ENCODE measurements around the gene ZNF133.
"Not testable (repeated sequence)": the region's sequence is repeated elsewhere in the genome, so short reads cannot be mapped to it uniquely, and the experiment has no call there.

The ZNF133 gene

GRCh38 chr20:18287546-18287914 lies 797 bp upstream of the ZNF133 start:
- DNase-seq, result no peak

- DNase-seq, result peak in 2 of 3 experiments; percentile 54 to 63
These were observed 481 bp downstream of the ZNF133 start for GRCh38 chr20:18288749-18289267.

- no peak for DNase-seq
These were observed 979 bp downstream of the ZNF133 start for GRCh38 chr20:18289306-18289705.

- no peak for DNase-seq
These were observed 11.0 kb downstream of the ZNF133 start for GRCh38 chr20:18299364-18299763.

- DNase-seq, result no peak
These were observed 16.3 kb downstream of the ZNF133 start for GRCh38 chr20:18304618-18305017.

- DNase-seq, result no peak
These were observed 19.0 kb downstream of the ZNF133 start for GRCh38 chr20:18307301-18307700.

GRCh38 chr20:18310051-18310450 lies 21.7 kb downstream of the ZNF133 start:
- no peak for DNase-seq

GRCh38 chr20:18310592-18310991 lies 22.3 kb downstream of the ZNF133 start:
- no peak for DNase-seq

GRCh38 chr20:18312723-18313122 lies 24.4 kb downstream of the ZNF133 start:
- no peak for DNase-seq

- no peak for DNase-seq
These were observed 25.1 kb downstream of the ZNF133 start for GRCh38 chr20:18313411-18313810.

- DNase-seq, result no peak
These were observed 26.6 kb downstream of the ZNF133 start for GRCh38 chr20:18314786-18315406.

GRCh38 chr20:18316166-18316565 lies 27.8 kb downstream of the ZNF133 start:
- DNase-seq, result no peak

- DNase-seq, result no peak
These were observed 33.0 kb downstream of the ZNF133 start for GRCh38 chr20:18321316-18321715.

- DNase-seq, result no peak
These were observed 33.9 kb downstream of the ZNF133 start for GRCh38 chr20:18321976-18322950.

GRCh38 chr20:18323705-18324104 lies 35.4 kb downstream of the ZNF133 start:
- no peak for DNase-seq

GRCh38 chr20:18324596-18325089 lies 36.3 kb downstream of the ZNF133 start:
- DNase-seq, result no peak

GRCh38 chr20:18326990-18327389 lies 38.7 kb downstream of the ZNF133 start:
- no peak for DNase-seq

- DNase-seq, result no peak
These were observed 43.4 kb downstream of the ZNF133 start for GRCh38 chr20:18331694-18332093.

GRCh38 chr20:18349749-18350148 lies 61.4 kb downstream of the ZNF133 start:
- DNase-seq, result not testable (repeated sequence)

- DNase-seq, result no peak
These were observed 71.5 kb downstream of the ZNF133 start for GRCh38 chr20:18359854-18360253.

GRCh38 chr20:18360635-18361034 lies 72.3 kb downstream of the ZNF133 start:
- DNase-seq, result no peak

GRCh38 chr20:18361678-18362077 lies 73.4 kb downstream of the ZNF133 start:
- no peak for DNase-seq

- no peak for DNase-seq
These were observed 74.6 kb downstream of the ZNF133 start for GRCh38 chr20:18362916-18363315.

- DNase-seq, result no peak
These were observed 75.4 kb downstream of the ZNF133 start for GRCh38 chr20:18363708-18364107.

Data from NCI-H1417 (cell line).